ENCODE measurements around the gene CD81.

The CD81 gene

DNA sequence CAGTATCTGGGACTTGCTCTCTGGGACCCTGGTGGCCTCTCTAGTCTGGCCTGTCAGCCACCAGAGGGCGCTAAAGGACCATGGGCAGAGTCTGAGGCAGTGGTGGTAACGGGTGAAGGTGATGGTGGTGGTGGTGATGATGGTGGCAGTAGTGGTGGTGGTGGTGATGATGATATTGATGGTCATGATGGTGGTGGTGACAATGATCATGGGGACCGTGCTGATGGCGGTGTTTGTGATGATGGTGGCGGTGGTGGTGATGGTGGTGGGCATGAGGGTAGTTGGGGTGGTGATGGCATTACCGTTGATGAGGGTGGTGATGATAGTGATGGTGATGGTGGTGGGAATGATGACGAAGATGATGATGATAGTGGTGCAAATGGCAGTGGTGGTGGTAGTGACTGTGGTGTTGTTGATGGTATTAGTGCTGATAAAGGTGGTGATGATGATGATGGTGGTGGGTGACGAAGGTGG, 51.2 kb downstream of the CD81 start:
- no peak overlapping the region for H3K4me3 ChIP-seq (ENCODE audit: low read length)
- TF ChIP-seq, protein P1, sequence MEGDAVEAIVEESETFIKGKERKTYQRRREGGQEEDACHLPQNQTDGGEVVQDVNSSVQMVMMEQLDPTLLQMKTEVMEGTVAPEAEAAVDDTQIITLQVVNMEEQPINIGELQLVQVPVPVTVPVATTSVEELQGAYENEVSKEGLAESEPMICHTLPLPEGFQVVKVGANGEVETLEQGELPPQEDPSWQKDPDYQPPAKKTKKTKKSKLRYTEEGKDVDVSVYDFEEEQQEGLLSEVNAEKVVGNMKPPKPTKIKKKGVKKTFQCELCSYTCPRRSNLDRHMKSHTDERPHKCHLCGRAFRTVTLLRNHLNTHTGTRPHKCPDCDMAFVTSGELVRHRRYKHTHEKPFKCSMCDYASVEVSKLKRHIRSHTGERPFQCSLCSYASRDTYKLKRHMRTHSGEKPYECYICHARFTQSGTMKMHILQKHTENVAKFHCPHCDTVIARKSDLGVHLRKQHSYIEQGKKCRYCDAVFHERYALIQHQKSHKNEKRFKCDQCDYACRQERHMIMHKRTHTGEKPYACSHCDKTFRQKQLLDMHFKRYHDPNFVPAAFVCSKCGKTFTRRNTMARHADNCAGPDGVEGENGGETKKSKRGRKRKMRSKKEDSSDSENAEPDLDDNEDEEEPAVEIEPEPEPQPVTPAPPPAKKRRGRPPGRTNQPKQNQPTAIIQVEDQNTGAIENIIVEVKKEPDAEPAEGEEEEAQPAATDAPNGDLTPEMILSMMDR (IDR thresholded peaks at IDR 0.05; ENCODE audit: insufficient read depth, low read depth, low read length, missing control alignments): peak; percentile 93
- DNase-seq (ENCODE audit: low read depth): peak; percentile 51

DNA sequence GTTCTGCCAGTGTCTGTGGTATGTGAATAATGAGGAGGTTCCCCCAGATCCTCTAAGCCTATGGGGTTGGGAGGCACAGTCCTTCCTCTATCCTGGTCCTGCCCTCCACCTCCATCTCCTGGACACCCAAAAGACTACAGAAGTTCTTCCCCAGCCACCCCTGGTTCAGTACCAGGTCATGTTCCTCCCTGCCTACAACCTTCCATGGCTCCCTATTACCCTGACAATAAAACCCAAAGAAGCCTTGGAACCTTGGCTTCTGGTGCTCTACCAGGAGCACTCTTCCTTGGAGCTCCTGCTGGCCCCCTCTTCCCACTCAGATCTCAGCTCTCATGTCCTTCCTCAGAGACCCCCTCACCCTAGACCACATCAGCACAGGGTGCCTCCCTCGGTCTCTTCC, 54.3 kb downstream of the CD81 start:
- TF ChIP-seq, protein P1 (IDR thresholded peaks at IDR 0.05; ENCODE audit: insufficient read depth, low read depth, low read length, missing control alignments): no peak
- H3K4me3 ChIP-seq (ENCODE audit: low read length): no peak overlapping the region
- no peak for DNase-seq (ENCODE audit: low read depth)

DNA sequence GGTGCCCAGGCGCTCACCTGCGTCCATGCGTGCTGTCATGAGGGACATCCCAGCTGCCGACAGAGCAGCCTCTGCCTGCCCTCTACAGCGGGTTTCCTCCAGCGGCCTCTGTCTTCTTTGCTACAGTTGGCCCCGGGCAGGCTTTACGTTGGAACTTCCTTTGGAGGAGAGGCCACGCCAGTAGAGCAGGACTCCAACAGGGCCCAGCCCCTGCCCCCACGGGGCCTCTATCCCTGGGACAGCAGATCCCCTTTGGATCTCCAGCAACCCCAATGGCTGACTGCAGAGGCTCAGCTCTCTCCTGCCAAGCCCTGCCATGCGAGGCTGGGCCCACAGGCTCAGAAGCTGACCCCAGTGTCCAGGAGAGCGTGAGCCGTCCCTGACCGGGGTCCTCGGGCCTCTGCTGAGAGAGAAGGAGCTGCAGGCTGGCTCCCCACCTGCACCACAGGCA, 55.1 kb downstream of the CD81 start:
- no peak for DNase-seq (ENCODE audit: low read depth)
- TF ChIP-seq, protein P1 (IDR thresholded peaks at IDR 0.05; ENCODE audit: insufficient read depth, low read depth, low read length, missing control alignments): no peak
- no peak overlapping the region for H3K4me3 ChIP-seq (ENCODE audit: low read length)

DNA sequence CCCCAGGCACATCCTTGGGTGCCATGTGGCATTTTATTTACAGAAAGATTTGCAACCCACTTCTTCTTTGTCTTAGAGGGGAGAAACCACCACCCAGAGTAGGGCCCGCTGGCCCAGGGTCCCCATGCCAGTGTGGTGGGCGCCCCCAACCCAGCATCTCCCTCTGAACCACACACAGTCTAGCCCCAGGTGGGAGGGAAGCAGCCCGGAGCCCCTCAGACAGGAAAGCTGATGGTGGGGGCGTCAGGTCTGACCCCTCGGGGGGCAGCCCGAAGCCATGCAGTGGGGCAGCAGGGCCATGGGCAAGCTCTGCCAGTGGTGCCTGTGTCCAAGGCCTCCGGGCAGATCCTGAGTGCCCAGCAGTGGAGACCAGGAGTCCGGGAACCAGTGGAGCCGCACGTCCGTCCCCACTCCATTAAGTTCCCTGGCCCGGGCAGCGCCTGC, 55.5 kb downstream of the CD81 start:
- TF ChIP-seq, protein P1 (IDR thresholded peaks at IDR 0.05; ENCODE audit: insufficient read depth, low read depth, low read length, missing control alignments): no peak
- no peak overlapping the region for H3K4me3 ChIP-seq (ENCODE audit: low read length)
- DNase-seq (ENCODE audit: low read depth): no peak

DNA sequence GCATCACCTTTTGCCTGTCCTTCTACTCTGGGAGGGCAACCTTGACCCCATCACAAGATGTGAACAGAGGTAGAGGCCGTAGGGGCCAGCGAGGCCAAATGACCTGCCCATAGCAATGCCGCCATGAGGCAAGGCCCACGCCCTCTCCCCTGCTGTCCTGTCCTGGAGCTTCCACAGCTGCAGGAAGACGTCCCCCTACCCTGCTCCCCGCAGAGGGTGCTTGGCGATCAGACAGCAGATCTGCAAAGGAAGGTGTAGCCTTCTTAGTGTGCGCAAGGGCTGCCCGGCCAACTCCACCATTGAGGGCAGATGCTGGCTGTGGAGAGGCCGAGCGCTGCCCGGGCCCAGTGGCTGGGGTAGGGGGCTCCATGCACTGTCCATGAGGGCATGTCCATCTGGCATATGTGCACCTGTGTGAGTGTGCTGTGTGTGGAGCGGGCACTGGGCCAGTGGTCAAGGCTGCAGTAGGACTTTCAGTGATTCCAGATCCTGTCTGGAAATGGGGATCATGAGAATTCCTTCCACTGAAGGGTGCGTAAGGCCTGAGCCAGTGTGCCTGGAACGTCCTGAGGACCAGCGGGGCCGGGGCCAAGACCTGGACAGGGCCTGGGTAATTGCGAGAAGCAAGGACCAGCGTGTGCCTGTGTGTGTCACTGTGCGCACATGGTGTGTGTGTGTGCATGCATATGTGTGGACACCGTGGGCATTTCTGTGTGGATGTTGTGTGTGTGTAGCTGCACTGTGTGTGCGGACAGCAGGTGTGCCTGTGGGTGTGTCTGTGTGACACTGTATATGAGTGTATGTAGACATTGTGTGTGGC, 56.2 kb downstream of the CD81 start:
- no peak overlapping the region for H3K4me3 ChIP-seq (ENCODE audit: low read length)
- TF ChIP-seq, protein P1 (IDR thresholded peaks at IDR 0.05; ENCODE audit: insufficient read depth, low read depth, low read length, missing control alignments): no peak
- no peak for DNase-seq (ENCODE audit: low read depth)

DNA sequence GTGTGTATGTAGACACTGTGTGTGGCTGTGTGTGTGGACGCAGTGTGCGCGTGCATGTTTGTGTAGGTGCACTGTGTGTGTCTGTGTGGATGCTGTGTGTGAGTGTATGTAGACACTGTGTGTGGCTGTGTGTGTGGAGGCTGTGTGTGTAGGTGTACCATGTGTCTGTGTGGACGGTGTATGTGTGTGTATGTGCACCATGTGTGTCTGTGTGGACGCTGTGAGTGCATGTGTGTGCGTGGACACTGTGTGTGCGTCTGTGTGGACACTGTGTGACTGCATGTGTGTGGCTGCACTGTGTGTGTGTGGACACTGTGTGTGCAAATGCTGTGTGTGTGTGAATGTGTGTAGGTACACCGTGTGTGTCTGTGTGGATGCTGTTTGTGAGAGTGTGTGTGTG, 56.9 kb downstream of the CD81 start:
- TF ChIP-seq, protein P1 (IDR thresholded peaks at IDR 0.05; ENCODE audit: insufficient read depth, low read depth, low read length, missing control alignments): no peak
- no peak for DNase-seq (ENCODE audit: low read depth)

More for the DNA sequence above, 56.9 kb downstream of the CD81 start:
- no peak overlapping the region for H3K4me3 ChIP-seq (ENCODE audit: low read length)

Data from epithelial cell of esophagus (primary cell).